Measurements from ENCODE around the gene PLEKHA6.

Gene PLEKHA6, protein sequence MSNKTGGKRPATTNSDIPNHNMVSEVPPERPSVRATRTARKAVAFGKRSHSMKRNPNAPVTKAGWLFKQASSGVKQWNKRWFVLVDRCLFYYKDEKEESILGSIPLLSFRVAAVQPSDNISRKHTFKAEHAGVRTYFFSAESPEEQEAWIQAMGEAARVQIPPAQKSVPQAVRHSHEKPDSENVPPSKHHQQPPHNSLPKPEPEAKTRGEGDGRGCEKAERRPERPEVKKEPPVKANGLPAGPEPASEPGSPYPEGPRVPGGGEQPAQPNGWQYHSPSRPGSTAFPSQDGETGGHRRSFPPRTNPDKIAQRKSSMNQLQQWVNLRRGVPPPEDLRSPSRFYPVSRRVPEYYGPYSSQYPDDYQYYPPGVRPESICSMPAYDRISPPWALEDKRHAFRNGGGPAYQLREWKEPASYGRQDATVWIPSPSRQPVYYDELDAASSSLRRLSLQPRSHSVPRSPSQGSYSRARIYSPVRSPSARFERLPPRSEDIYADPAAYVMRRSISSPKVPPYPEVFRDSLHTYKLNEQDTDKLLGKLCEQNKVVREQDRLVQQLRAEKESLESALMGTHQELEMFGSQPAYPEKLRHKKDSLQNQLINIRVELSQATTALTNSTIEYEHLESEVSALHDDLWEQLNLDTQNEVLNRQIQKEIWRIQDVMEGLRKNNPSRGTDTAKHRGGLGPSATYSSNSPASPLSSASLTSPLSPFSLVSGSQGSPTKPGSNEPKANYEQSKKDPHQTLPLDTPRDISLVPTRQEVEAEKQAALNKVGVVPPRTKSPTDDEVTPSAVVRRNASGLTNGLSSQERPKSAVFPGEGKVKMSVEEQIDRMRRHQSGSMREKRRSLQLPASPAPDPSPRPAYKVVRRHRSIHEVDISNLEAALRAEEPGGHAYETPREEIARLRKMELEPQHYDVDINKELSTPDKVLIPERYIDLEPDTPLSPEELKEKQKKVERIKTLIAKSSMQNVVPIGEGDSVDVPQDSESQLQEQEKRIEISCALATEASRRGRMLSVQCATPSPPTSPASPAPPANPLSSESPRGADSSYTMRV

DNA sequence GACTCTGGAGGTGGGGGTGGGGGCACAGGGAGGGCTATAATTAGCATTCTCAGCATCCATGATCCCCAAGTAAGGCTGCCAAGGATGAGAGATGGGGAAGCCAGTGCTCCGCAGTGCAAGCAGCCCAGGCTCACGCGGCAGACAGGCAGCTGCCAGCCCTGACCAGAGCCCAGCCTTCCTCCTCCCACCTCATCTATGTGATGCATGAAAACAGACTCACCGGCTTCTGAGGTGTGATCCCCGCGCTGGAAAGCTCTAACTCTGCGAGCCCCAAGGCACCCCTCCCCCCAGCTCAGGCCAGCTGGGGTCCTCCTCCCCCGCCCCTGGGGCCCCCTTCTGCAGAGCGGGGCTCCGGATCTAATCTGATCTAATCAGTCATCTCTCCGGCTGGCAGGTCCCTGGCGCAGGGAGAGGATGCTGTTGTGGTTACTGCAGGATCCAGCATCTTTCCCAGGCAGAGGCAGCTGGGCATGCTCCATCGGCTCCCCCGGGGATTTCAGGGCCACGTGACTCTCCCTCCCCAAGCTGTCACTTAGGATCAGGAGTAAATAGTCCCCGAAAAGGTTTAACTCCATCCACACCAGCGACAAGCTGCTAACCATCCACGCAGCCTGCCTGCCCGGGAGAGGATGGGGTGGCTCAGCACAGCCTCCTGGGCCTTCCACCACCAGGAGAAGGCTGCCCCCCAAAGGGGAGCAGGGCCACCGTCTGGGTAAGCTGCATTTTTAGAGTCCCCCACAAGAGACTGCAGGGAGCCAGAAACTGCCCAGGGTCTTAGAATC, at the start of gene PLEKHA6:
PLEKHA6 (minus strand) TSS at position 456 of the 782 bp plus-strand sequence. CDS start 86,202 bp downstream, outside the sequence.
- H3K4me3 ChIP-seq (ENCODE audit: low read depth, low read length): no peak within 1 kb of the TSS

DNA sequence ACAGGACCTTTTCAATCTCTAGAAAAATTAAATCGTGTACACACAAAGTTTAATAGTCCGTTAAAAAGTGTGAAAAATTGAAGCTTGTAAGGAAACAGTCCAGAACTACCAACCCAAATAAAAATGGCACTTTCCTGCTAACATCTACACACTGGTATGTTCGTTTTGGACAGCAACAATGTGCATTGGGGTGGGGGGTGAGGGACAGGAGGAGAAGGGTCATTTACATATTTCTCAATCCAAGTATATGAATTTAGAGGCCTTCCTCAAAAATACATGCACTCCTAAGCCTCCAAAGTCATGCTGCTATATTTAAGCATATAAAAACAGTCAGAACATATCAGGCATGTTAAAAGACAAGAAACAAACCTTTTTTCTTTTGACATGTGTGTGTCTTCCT, 49.4 kb upstream of the PLEKHA6 start:
- H3K4me3 ChIP-seq (ENCODE audit: low read depth, low read length): peak overlapping the region; percentile 98

DNA sequence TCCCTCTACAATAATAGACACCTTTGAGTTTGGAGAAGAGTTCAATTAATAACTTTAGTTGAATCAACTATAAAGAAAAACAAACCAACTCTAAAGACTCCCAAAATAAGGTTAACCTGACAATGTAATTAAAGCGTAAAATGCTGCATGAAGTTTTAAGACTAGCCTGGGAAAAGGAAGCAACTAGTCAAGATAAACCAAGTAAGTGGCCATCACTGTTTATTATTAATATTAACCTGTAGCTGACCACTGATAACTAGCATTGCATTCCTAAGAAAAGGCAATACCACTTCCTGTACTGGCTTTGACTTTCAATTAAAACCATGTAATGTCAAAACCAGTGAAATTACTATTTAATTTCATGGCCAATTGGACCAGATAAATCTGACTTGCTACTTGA, 48.9 kb upstream of the PLEKHA6 start:
- H3K4me3 ChIP-seq (ENCODE audit: low read depth, low read length): peak overlapping the region; percentile 98

DNA sequence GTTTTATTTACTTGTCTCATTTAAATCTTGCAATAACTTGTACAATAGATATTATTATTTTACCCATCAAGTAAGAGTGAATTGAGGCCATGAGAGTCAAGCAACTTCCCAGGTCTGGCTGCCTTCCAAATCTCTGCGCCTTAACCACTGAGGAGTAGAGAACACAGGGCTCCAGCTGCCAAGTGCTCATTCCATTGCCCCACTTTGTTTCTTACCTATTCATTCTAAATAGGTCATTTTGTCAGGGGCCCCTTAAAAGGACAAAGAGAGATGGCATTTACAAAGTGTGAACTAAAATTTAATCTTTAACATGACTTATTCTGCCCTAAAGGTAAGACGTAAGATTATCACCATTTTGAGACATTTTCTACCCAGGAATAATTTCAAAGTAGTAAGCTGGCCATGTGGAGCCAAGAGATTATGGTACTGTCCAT, 48.4 kb upstream of the PLEKHA6 start:
- H3K4me3 ChIP-seq (ENCODE audit: low read depth, low read length): peak overlapping the region; percentile 98

DNA sequence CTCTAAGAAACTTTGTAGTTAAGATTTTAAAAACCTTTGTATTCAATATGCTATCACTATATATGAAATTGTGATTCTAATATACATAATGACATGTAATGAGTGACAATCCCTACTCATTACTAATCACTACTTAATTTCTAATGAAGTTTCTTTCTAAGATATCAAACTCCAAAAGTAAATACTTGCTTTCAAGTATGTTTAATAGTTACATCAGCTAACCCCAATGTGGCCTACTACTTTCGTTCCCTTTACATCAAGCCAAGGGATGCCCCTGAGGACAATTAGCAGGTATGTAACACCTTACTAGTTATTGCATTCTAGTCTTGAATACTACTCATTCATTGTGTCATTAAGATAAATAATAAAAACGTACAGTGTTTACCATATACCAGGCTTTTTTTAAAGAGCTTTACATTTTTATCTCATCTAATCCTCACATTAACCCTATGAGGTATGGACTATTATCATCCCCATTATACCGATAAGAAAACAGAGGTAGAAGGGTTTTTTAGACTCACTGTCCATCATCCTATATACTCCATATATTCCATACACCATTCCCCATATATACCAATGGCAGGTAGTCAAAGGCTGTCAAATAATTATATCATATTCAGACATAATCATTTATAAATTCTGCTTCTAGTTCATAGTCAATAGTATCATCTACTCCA, 47.7 kb upstream of the PLEKHA6 start:
- H3K4me3 ChIP-seq (ENCODE audit: low read depth, low read length): peak overlapping the region; percentile 98

DNA sequence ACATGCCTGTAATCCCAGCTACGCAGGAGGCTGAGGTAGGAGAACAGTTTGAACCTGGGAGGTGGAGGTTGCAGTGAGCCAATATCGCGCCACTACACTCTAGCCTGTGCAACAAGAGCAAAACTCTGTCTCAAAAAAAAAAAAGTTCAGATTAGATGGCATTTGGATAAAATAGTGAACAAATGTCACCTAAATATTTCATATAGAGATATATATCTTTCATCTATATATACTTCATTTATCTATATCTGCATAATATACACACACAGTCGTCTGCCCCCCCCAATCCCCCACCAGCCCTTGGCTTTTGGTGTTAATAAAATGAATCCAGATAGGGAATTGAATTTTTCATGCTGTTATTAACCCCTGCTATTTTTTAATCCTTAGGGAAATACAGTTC, 46.9 kb upstream of the PLEKHA6 start:
- H3K4me3 ChIP-seq (ENCODE audit: low read depth, low read length): peak overlapping the region; percentile 98

DNA sequence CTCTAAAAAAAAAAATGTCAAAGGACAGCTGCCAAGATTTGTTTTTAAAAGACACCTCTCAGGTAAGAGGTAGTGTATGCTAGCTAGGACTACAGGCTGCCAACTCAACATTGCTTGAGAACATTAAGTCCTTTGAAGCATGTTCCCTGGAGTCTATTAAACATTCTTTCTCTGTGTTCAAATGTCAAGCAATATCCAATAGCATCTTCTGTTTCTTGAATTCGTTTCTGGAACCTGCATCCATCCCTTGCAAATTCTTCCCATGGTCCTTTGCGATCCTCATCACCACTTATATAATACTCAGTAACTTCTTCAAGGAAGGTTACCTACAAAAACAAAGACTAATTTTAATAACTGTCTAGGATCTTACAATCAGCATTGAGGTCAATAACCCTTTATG, 46.3 kb upstream of the PLEKHA6 start:
- H3K4me3 ChIP-seq (ENCODE audit: low read depth, low read length): no peak overlapping the region

DNA sequence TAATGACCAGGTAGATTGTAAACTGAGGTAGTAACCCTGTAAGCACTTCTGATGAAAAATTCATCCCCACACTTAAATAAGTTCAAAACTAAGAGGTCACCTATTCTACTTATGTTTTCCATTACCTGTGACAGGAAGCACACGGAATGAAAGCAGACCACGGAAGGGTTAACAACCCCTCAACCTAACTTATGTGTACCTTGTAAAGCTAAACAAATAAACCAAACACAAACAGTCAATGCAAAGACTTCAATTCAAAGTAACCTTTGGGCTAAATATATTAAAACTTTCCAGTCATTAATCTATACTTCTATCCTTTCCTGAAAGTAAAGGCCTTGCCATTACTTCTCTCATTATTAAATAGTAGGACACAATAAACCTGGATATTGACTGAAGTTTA, 44.9 kb upstream of the PLEKHA6 start:
- no peak overlapping the region for H3K4me3 ChIP-seq (ENCODE audit: low read depth, low read length)

DNA sequence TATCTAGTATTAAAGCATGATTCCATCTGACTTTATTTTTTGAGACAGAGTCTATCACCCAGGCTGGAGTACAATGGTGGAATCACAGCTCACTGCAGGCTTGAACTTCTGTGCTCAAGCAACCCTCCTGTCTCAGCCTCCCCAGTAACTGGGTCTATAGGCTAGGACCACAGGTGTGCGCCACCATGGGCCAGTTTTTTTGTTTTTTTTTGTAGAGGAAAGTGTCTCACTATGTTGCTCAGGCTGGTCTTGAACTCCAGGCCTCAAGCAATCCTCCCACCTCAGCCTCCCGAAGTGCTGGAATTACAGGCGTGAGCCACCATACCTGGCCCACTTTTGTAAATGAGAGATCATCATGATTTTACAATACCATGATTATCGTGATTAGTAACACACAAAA, 42.7 kb upstream of the PLEKHA6 start:
- no peak overlapping the region for H3K4me3 ChIP-seq (ENCODE audit: low read depth, low read length)

DNA sequence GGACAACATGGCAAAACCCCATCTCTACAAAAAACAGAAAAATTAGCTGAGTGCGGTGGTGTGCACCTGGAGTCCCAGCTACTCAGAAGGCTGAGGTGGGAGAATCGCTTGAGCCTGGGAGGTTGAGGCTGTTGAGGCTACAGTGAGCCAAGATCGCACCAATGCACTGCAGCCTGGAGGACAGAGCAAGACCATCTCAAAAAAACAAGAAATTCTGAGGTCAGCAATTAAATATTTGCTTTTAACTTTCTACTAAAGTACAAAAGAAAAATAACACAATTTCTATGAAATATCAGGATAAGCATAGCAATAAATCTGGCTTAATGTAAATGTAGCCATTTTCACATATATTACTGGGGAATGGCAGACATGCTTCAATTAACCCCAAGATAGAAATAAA, 42.0 kb upstream of the PLEKHA6 start:
- H3K4me3 ChIP-seq (ENCODE audit: low read depth, low read length): no peak overlapping the region

DNA sequence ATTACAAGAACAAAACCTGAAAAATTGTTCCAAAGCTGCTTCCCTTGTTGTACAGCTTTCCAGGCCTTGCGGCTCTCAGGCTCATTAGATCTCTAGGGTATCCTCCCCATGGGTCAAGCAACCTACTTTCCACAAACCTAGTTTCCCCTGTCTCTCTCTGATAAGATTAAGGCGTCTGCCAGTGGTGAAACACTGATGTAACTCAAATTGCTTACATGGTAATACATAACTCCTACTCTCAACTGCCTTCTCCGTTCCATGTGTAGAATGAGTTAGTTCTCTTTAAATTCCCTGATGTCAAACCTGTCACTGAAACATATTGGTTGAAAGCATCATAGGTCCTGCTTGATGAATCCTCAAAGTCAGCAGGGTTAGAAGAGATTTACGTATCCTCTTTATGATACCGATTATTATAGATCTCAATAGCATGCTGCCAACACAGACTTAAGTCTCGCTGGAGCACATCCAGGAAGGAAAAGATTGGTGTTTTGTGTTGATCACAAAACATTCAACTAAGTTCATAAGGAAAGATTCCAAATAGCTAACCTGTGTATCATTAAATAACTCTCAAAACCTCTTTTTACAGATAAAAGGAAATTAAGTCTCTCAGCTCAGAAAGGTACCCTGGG, 41.3 kb upstream of the PLEKHA6 start:
- H3K4me3 ChIP-seq (ENCODE audit: low read depth, low read length): no peak overlapping the region

DNA sequence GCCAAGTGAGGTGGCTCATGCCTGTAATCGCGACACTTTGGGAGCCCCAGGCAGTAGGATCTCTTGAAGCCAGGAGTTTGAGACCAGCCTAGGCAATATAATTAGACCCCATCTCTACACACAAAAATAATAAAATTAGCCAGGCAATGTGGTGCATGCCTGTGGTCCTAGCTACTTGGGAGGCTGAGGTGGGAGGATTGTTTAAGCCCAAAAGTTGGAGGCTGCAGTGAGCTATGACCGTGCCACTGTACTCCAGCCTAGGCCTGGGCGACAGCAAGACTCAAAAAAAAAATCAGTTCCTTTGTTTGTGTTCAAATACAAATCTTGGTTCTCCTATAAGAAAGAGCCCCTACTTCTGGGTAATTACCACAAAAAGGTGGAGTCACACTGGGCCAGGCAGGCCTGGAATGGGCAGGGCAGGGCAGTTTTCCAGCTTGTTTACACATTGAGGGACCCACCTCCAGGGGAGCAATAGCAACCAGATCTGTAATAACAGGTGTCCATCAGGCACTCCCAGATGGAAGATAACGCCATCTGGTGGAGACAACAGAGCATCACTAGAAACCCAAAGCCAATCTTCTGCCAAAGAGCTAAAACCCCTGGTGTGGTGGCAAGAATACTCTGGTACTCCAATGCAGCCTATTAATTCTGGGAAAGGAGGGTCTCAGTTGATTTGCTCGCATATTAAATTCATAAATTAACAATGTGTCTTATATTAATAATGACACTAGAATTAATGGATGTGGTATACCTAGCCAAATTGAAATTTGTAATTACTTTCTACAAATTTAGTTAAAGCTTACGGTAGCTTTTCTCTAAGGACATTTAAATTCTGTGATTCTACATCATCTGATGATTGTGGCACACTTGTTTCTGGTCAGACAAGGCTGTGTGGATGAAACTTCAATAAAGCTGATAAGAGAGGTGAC, 38.7 kb upstream of the PLEKHA6 start:
- no peak overlapping the region for H3K4me3 ChIP-seq (ENCODE audit: low read depth, low read length)

DNA sequence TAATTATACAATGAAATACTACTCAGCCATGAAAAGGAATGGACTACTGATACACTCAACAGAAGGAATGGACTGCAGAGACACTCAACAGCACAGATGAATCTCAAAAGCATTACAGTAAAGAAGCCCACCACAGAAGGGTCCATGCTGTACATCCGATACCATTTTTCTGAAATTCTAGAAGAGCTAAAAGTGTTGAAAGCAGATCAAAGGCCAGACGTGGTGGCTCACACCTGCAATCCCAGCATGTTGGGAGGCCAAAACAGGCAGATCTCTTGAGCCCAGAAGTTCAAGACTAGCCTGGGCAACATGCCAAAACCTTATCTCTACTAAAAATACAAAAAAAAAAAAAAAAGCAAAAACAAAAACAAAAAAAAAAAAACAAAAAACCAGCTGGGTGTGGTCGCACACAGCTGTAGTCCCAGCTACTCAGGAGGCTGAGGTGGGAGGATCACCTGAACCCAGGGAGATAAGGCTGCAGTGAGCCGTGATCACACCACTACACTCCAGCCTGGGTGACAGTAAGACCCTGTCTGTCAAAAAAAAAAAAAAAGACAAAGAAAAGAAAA, 36.4 kb upstream of the PLEKHA6 start:
- no peak overlapping the region for H3K4me3 ChIP-seq (ENCODE audit: low read depth, low read length)

DNA sequence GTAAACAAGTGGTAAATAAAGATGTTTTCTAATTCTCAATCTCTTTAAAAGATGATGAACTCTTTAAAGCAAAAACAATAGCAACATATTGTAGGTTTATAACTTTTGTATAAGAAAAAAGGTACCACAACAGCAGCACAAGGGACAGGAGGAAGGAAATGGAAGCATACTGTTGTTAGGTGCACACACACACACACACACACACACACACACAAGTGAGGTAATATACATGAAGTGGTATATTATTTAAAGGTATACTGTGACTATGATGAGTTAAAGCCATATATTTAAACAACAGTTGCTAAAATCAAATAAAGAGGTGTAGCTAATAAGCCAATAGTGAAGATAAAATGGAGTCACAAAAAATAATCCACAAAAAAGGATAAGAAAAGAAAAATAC, 31.9 kb upstream of the PLEKHA6 start:
- H3K4me3 ChIP-seq (ENCODE audit: low read depth, low read length): no peak overlapping the region

DNA sequence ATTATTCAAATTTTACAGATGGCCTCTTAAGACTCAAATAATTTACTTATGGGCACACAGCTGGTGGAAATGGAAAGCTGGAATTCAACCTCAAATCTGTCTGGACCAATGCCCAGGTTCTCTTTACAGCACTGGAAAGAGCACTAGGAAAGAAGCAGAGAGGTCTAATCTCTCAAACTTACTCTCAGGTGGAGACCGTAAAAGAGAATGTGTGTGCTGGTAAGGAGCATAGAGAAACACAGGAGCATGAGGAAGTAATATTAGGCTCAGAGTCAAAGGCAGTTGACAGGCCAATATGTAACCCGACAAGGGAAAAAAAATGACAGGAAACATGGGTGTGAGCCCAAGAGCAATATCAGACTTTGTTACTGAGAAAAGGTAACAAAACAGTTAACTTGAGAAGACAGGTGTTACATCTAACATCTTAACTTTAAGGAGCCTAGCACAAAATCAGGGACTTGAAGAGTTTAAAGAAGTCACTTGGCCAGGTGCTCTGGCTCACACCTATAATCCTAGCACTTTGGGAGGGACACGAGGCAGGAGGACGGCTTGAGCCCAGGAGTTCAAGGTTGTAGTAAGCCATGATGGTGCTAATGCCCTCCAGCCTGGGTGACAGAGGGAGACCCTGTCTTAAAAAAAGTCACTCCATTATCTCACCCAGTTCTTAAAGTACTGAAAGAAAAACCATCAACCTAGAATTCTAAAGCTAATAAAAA, 31.2 kb upstream of the PLEKHA6 start:
- H3K4me3 ChIP-seq (ENCODE audit: low read depth, low read length): no peak overlapping the region

DNA sequence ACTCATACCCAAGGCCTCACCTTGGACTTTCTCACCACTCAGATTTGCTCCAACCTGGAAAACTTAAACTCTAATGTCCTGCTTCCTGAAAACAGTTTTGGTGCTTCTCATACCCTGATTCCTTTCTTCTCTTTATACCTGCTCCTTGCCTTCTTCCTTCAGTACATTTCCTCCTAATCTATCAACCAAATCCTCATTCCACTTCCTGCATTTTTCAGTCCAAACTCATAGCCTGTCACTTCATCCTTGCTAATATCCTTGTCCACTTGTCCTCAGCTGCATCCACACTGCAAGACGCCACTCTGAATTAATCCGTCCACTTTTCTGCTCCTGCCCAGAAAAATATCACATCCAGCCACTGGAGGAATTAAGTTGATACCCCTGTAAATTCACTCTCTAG, 26.0 kb upstream of the PLEKHA6 start:
- H3K4me3 ChIP-seq (ENCODE audit: low read depth, low read length): no peak overlapping the region

DNA sequence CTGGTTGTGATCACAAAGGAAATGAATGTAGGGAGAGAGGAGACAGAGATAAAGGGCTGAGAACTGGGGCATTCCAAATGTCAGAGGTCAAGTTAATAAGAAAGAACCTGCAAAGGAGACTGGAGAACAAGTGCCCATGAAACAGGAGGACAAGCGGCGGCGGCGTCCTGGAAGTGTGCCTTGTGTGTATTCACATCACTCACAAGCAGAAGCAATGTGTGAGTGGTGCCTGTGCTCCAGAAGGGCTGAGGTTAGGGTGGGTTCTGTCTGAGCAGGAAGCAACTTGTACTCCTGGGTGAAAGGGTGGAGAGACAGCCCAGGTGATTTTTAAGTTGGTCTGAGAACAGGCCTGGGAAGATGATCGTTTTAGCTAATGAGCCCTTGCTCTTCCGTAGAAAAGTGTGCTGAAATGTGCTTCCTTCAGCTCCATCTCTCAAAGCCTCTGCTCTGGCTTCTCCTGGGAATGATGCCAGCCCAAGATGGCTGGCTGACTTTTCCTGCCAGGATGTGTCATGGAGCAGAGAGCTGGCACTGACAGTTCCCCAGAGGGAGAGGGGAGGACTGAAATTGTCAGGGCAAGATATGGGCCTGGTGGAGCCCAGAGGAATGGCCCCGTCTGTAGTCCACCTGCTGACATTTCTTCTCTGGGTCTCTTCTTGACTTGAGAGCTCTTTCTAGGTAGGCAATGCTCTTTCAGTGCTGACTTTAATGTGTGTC, 25.1 kb upstream of the PLEKHA6 start:
- no peak overlapping the region for H3K4me3 ChIP-seq (ENCODE audit: low read depth, low read length)
